Measurements from ENCODE around the gene PACSIN2. TPM values are rescaled to one million over a fixed set of nuclear protein-coding genes. Genes with fewer than 3 reads are reported as not detected.
A peak's percentile ranks its signal among the peaks of the same experiment; 100 is the strongest.

Gene PACSIN2
- polyA plus RNA-seq, 1 donor, result 65.3 TPM

DNA sequence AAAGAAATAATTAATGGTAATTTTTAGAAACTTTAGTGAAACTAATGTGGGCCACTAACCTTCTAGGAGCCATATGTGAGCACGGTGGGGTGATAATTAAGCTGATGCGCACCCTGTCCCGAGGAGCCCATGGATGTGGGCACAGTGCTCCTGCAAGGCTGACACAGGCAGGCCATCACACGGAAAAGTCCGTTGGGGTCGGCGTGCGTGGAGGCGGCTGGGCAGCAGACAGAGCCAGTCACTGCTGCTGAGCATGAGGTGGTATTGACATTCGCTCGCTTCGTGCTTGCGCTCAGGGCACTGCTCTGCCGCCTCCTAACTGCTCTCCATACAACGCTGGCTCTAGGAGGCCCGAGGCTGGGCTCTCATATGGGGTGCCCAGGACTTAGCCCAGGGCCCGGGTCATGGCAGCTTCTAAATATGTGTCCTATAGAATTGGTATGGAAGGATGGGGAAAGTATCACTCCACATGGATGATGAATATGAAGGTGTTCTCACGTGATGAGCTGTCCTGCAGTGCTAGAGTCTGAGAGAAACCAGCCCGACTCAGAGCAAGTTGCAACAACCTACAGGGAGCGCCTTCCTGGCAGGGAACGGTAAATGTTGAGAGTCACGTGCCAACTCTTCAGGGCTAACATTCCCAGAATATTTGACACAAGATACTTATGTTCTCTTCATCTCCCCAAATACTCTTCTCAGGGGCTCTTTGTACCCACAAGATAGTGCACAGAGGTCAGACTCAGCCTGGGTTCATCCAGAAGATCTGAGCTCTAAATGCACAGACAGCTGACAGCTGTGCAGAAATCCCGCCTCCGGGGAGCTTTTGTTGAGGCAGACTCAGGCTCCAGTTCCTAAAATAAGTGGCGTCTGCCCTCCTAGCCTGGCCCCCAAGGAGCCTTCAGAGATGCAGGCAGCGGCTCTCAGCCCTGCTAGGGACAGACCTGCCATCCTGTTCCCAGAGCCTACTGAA, 107.3 kb downstream of the PACSIN2 start:
- no peak for DNase-seq

DNA sequence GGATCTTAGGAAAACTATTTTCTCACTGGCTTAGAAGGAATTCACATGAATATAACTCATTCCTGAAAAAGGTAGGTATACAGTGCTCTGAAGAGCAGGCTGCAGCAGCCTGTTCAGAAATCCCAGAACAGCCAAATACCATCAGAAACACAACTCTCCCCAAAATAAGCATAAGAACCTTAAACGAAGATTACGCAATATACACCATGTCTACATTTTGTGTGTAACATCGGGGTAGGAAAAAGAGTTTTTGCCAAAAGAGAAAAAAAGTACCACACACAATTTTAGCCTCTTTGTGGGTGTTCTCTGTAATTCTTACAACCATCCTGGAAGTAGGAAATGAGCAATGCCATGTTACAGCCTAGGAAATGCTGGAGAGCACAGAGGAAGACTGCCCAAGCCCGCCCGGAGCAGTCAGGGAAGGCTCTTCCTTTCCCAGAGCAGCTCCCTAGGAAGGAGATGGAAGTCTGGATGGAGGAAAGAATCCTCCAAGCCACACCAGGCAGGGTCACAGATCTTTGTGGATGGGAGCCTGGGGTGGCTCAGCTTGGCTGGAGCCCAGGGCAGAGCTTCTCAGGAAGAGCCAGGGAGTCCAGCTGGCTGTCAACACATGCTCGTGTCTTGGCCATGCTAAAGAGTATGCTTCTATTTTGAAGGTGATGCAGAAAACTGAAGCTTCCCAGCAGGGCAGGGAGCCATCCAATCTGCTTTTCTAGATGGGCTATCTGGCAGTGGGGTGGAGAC, 108.2 kb downstream of the PACSIN2 start:
- no peak for DNase-seq

DNA sequence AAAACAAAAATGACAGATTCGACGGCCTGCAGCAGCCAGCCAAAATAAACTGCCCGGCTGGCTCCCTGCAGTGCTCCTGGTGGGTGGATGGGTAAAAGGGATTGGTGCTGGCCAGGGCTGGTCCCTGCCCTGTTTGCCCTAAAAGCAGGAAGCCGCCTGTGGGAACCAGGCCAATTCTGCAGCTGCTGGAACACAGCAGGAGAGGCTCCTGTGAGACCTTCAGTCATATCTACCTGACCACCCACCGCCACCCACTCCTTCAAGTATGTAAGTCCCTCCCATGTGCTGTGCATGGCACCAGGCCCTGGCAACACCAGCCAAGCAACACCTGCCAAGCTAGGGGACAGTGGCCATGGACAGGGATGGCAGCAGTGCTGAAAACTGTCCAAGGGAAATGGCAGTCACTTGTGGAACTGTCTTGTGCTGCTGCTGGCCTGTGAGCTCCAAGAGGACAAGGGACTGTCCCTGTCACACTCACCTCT, 109.2 kb downstream of the PACSIN2 start:
- no peak for DNase-seq

DNA sequence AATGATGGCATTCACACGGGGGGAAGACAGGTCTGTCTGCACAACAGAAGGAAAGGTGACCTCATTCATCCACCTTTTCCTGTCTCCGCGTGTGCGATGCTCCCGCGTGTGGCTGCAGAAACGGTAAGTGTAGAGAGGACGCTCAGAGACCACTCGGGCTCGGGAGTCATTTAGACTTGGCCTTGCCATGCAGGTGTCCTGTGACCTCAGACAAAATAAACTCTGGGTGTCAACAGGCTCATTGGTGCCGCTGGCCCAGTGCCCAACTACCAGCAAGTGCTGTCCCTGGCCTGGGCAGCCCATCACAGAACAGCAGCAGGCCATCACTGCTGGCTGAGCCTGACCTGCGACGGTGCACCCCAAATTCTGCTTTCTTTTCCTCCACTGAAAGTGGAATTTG, 109.7 kb downstream of the PACSIN2 start:
- DNase-seq, result no peak

GRCh38 chr22:42904050-42904449, 110.9 kb downstream of the PACSIN2 start:
- no peak for DNase-seq

- peak; percentile 66 for DNase-seq
Observed at GRCh38 chr22:42902875-42903510, 112.0 kb downstream of the PACSIN2 start.

GRCh38 chr22:42901790-42902508, 113.0 kb downstream of the PACSIN2 start:
- DNase-seq, result no peak

GRCh38 chr22:42897960-42898359, 117.0 kb downstream of the PACSIN2 start:
- no peak for DNase-seq

- no peak for DNase-seq
Observed at GRCh38 chr22:42895541-42895981, 119.4 kb downstream of the PACSIN2 start.

GRCh38 chr22:42895087-42895486, 119.9 kb downstream of the PACSIN2 start:
- peak; percentile 26 for DNase-seq

GRCh38 chr22:42893371-42894150, 121.4 kb downstream of the PACSIN2 start:
- DNase-seq, result no peak

- DNase-seq, result no peak
Observed at GRCh38 chr22:42892571-42893316, 122.2 kb downstream of the PACSIN2 start.

GRCh38 chr22:42892156-42892555, 122.8 kb downstream of the PACSIN2 start:
- DNase-seq, result no peak

DNA sequence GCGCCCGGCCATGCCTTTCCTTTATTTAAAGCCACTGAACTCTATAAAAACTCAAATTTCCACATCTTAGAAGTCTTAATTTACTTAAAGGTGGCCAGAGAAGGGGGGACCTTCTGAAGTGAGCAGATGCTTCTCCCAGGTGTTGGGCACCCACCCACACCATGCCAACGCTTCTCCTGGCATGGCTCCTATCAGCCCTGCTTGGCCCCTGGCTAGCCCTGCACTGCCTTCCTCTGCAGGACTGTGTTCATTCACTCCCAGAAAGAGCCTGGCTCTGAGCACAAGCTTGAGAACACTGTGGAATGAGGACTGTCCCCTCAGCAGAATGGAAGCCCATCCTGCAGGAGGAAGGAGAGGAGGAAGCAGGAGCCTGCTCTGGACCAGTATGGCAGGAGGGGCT, 123.3 kb downstream of the PACSIN2 start:
- DNase-seq, result no peak

DNA sequence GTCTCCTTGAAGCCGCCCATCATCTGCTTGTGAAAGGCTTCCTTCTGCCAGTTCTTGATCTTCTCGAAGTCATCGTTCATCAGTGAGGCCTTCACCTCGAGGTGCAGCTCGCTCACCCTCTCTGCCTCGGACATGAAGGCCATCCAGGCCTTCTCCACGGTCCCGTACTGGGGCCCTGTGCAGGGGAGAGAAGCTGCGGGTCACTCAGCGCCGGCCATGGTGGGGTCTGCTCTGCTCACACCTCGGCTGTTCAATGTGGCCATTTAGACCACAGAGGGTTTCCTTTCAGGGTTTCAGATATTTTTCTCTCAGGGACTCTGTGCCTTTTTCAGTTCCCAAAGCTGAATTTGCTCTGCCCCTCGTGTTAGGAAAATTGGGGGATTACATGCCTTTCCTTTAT, 123.9 kb downstream of the PACSIN2 start:
- DNase-seq, result no peak

DNA sequence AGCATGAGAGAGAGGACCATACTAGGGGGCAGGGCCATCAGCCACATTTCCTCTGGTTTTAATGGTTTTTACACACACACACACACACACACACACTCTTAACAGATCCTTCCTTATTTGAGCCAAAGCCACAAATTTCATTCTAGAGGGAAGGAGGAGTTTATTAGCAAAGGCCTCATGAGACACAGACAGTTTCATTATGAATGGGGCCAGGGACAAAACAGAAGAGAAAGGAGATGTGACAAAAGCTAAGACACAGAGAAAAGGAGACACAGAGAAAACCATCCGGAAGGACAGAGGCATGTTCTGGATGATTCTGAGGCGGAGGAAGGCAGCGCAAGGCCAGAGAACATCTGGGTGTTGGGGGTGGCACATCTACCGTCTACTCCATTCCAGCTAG, 125.6 kb downstream of the PACSIN2 start:
- DNase-seq, result no peak

DNA sequence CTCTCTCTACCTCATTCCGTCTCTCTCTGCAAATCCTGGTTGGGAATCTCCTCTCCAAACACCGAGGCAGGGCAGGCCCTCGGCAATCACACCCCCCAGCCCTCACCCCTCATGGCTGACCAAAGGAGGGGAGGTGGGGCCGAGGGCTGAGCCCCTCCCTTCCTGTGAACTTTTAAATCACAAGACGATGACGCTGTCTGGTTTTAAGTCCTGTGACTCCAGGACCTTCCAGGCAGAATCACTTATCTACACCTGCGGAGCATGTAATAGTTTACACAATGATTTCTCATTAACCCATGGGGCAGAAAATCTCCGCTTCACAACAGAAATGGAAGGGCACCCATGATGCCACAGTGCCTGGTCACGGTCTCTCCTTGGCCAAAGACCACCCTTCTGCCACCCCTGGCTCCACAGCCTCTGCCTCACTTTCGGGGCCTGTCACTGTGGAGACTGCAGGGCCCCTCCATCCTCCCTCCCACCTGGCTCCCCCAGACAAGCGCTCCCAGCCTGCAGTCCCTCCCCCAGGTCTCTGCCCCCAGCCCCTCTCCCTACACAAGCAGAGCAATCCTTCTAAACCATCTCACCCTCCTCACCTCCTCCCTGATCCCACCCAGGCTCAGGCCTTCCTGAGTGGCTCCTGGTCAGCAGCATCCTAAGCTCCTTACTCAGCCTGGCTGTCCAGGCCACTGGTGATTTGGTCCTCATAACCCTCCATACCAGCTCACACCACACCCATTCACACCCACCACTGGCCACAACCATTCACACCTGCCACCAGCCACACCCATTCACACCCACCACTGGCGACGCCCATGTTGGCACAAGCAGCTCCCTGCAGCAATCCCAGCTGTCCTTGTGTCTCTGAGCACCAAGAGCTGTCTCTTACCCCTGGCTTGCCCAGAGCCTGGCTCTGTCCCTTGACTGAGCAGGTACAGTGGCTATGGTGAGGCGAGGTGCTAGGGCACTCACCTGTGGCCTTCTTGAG, 127.1 kb downstream of the PACSIN2 start:
- no peak for DNase-seq

GRCh38 chr22:42887120-42887519, 127.8 kb downstream of the PACSIN2 start:
- DNase-seq, result no peak

- DNase-seq, result no peak
Observed at GRCh38 chr22:42885446-42885845, 129.5 kb downstream of the PACSIN2 start.
